AG04449 (cell line): ENCODE data around the gene GLYATL1.

Source experiments
- CTCF ChIA-PET: fragments of 350-600 bp; formaldehyde crosslinking; extraction: SDS; loops from one replicate; lab custom pipeline; 2021; ENCODE audit warnings: antibody characterized with exemption; lab: Yijun Ruan, JAX
- POLR2A ChIA-PET: fragments of 400-600, 350-600 bp; formaldehyde crosslinking; extraction: SDS; loops from one replicate; lab custom pipeline; 2020; ENCODE audit warnings: antibody characterized with exemption, inconsistent platforms; lab: Yijun Ruan, JAX
- DNase-seq: peaks from one replicate; pipeline ENCODE4 v3.0.0-alpha.2; 2010; ENCODE audit warnings: low read depth, low spot score
- H3K4me3 ChIP-seq: 2 replicates; pipeline ENCODE4 v1.5.1; 2011; ENCODE audit warnings: low read depth, mild to moderate bottlenecking, control low read depth, low read length
- CTCF ChIP-seq: IDR thresholded peaks from one replicate; pipeline ENCODE4 v1.5.1; 2011; ENCODE audit warnings: mild to moderate bottlenecking, moderate library complexity, low read length, control low read depth, inconsistent platforms; ENCODE audit not compliant: insufficient read depth; ENCODE audit errors: missing control alignments

GLYATL1 gene

GRCh38 chr11:58940028-58940427 is 740 bp downstream of the GLYATL1 start:
- CTCF ChIA-PET = no interaction called here
- H3K4me3 ChIP-seq = no peak overlapping the region
- no peak for TF ChIP-seq CTCF
- no peak for DNase-seq
- POLR2A ChIA-PET = no interaction called here

- no peak for TF ChIP-seq CTCF
These were observed 2.5 kb downstream of the GLYATL1 start for GRCh38 chr11:58941838-58942237.

GRCh38 chr11:58945663-58946062 is 6.4 kb downstream of the GLYATL1 start:
- ChIA-PET CTCF (no interaction called here), POLR2A (no interaction called here)
- no peak overlapping the region for H3K4me3 ChIP-seq
- DNase-seq = no peak
- no peak for TF ChIP-seq CTCF

More at GRCh38 chr11:58941838-58942237, 2.5 kb downstream of the GLYATL1 start:
- ChIA-PET POLR2A (no interaction called here), CTCF (no interaction called here)
- no peak overlapping the region for H3K4me3 ChIP-seq
- DNase-seq = no peak

- ChIA-PET POLR2A (no interaction called here), CTCF (no interaction called here)
- no peak overlapping the region for H3K4me3 ChIP-seq
- no peak for TF ChIP-seq CTCF
- no peak for DNase-seq
These were observed 9.9 kb downstream of the GLYATL1 start for GRCh38 chr11:58949184-58949583.

- H3K4me3 ChIP-seq = no peak overlapping the region
- ChIA-PET POLR2A (no interaction called here), CTCF (no interaction called here)
- DNase-seq = no peak
- no peak for TF ChIP-seq CTCF
These were observed 18.6 kb downstream of the GLYATL1 start for GRCh38 chr11:58957922-58958321.

- H3K4me3 ChIP-seq = no peak overlapping the region
- no peak for TF ChIP-seq CTCF
- POLR2A ChIA-PET = no interaction called here
- CTCF ChIA-PET = interaction anchor here (0.7 to 1.0 kb wide), 4 partner anchors 8 to 184 kb away, joined by 3 to 4 read pairs (median 3); partner anchors contain the start of gene FAM111A
- DNase-seq = no peak
These were observed 19.2 kb downstream of the GLYATL1 start for GRCh38 chr11:58958500-58958899.
